ENCODE measurements around the gene IL7R.

The IL7R gene

DNA sequence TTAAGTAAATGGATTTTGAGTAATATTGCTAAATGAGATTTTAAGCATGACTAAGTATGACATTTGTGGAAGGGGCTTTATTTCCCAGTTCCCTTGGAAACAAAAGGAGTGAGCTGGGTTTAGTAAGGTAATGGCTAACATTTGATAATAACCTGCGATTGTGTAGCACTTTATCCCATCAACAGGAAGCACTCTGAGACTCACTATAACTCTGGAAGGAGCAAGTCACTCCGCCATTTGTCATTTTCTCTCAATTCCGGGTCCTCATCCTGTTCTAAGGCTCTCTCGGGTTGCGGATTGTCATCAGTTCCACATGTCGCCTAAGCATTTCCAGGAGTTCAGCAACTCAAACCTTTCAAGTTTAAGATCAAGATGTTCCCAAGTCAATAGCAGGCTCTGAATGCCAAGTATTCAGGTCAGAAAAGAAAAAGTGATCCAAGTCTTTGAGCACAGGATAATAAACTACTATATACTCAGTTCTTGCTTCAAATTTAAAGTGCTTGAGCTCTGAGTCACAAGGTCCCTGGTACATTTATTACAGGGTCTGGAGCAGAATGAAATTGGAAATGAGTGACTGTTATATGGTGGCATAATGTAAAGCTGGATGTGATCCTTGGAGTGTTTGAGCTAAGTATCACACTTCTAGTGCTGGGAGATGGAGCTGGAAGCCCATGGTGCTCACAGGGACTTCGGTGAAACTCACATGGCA is 42.4 kb downstream of the IL7R start:
- Histone ChIP-seq H3K27ac (ENCODE audit: low read depth, low read length) (no peak overlapping the region), H3K4me1 (ENCODE audit: insufficient read depth, low read length) (no peaks in the 10 kb centered on the region), H3K27me3 (ENCODE audit: control insufficient read depth in 1 of 2, insufficient read depth in 2 of 2, low read length in 2 of 2) (no peaks in the 10 kb centered on the region), H3K9ac (ENCODE audit: low read length) (no peak overlapping the region), H3K36me3 (ENCODE audit: insufficient read depth, low read length) (no peaks in the 10 kb centered on the region), H3K9me3 (ENCODE audit: low read length) (no peaks in the 10 kb centered on the region), H3K4me3 (ENCODE audit: low read depth in 1 of 2, low read length in 2 of 2) (no peak overlapping the region)

DNA sequence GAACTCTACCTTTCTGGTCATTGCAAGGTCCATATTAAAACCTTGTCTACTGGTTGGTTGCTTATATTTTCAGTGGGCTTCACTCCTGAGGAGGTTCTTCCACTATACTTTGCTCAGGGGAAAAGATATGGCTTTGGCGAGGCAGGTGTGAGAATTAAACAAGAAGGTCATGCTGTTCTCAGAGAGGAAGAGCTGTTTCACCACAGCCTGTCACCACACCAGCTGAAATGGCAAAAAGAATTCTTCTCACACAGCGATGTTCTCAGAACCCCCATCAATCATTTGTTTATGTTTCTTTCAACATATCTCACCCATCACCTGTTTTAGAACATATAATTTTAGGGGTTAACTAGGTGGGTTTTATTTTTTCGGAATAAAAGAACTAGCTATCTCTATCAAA is 43.1 kb downstream of the IL7R start:
- no peaks in the 10 kb centered on the region for H3K27me3 ChIP-seq (ENCODE audit: control insufficient read depth in 1 of 2, insufficient read depth in 2 of 2, low read length in 2 of 2)
- H3K36me3 ChIP-seq (ENCODE audit: insufficient read depth, low read length), result no peaks in the 10 kb centered on the region
- H3K4me1 ChIP-seq (ENCODE audit: insufficient read depth, low read length), result no peaks in the 10 kb centered on the region
- H3K27ac ChIP-seq (ENCODE audit: low read depth, low read length), result no peak overlapping the region
- H3K9me3 ChIP-seq (ENCODE audit: low read length), result no peaks in the 10 kb centered on the region
- H3K9ac ChIP-seq (ENCODE audit: low read length), result no peak overlapping the region
- no peak overlapping the region for H3K4me3 ChIP-seq (ENCODE audit: low read depth in 1 of 2, low read length in 2 of 2)

DNA sequence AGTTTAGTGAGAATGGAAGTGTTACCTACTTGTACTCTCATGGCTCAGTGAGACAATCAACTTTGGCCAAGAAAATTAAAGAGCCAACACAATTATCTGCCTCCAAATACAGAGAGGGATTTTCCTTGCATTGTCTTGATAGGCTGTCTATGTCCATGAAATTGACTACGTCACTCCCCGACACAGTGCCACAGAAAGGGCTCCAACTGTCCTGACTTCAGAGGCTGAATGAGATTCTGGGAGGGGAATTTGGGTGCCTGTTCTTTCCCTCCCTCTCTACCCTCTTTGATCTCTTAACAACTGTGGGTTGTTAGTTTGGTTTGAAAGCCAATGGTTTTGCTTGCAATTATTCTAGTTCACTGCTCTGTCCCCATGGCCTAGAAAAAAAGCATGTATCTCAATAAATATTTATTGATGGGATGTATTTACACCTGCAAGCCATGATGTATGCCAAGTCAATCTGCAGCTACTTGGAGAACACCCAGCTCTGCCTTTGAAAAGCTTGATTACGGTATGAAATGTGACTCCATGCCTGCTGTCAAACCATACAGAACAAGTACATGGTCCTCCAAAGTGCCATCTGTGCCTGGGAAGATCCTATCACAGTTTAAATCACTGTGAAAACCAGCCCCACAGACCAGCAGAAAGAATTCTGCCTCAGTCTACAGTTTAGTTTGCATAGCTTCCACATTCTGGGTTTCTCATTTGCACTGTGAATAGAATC is 44.4 kb downstream of the IL7R start:
- H3K27ac ChIP-seq (ENCODE audit: low read depth, low read length), result no peak overlapping the region
- no peaks in the 10 kb centered on the region for H3K4me1 ChIP-seq (ENCODE audit: insufficient read depth, low read length)
- H3K36me3 ChIP-seq (ENCODE audit: insufficient read depth, low read length), result no peaks in the 10 kb centered on the region
- H3K27me3 ChIP-seq (ENCODE audit: control insufficient read depth in 1 of 2, insufficient read depth in 2 of 2, low read length in 2 of 2), result no peaks in the 10 kb centered on the region
- no peaks in the 10 kb centered on the region for H3K9me3 ChIP-seq (ENCODE audit: low read length)
- H3K9ac ChIP-seq (ENCODE audit: low read length), result no peak overlapping the region
- H3K4me3 ChIP-seq (ENCODE audit: low read depth in 1 of 2, low read length in 2 of 2), result no peak overlapping the region

DNA sequence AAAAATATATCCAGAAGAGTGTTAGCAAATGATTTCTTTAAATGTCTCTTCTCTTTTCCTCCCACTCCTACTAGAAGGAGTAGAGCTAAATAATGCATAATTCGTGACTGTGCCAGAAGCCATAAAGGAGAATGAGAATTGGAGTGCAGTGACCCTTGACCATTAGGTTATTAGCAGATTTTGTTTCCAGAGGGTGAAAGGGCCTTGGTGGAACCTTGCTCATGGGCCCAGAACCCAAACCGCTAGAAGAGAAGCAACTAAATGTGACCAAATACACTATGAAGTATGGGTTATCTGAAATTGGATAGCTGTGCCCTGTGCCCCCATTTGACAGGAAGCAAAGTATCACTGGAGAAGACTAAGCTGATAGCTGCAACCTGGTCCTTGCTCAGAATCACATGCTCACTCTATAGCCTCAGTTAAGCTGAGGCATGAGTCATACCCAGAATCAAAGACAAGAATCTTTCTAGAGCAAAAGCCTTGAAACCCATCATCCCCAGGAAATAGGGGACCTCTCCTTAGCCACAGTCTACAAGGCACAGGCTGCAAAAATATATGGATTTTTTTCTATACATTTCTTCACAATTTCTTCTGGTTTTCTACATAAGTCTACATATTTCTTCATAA is 45.5 kb downstream of the IL7R start:
- Histone ChIP-seq H3K36me3 (ENCODE audit: insufficient read depth, low read length) (no peaks in the 10 kb centered on the region), H3K9me3 (ENCODE audit: low read length) (no peaks in the 10 kb centered on the region), H3K27ac (ENCODE audit: low read depth, low read length) (no peak overlapping the region), H3K4me1 (ENCODE audit: insufficient read depth, low read length) (no peaks in the 10 kb centered on the region), H3K9ac (ENCODE audit: low read length) (no peak overlapping the region), H3K4me3 (ENCODE audit: low read depth in 1 of 2, low read length in 2 of 2) (no peak overlapping the region), H3K27me3 (ENCODE audit: control insufficient read depth in 1 of 2, insufficient read depth in 2 of 2, low read length in 2 of 2) (no peaks in the 10 kb centered on the region)

DNA sequence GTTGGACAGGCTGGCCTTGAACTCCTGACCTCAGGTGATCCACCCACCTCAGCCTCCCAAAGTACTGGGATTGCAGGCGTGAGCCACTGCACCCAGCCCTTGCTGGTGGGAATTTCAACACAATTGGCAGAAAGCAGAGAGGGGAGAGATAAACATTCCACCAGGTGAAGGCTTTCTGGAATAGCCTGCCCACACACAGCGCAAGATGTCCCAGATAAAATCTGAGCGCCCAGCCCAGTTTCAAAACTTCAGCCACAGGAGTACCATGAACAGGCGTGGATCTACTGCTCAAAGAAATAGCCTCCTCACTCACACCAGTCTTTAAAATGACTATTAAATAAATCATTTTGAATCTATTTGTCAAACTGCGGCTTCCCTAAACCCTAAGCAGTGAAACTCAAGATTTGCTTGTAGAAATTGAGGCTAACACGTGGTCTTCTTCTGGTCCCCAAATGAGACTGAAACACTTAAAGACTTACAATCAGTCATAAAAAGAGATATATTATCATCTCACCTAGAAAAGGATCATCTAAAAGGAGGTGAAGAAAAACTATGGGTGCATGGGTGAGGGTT is 47.0 kb downstream of the IL7R start:
- Histone ChIP-seq H3K4me3 (ENCODE audit: low read depth in 1 of 2, low read length in 2 of 2) (no peak overlapping the region), H3K27ac (ENCODE audit: low read depth, low read length) (no peak overlapping the region), H3K9ac (ENCODE audit: low read length) (no peak overlapping the region), H3K36me3 (ENCODE audit: insufficient read depth, low read length) (no peaks in the 10 kb centered on the region), H3K27me3 (ENCODE audit: control insufficient read depth in 1 of 2, insufficient read depth in 2 of 2, low read length in 2 of 2) (no peaks in the 10 kb centered on the region), H3K9me3 (ENCODE audit: low read length) (no peaks in the 10 kb centered on the region), H3K4me1 (ENCODE audit: insufficient read depth, low read length) (no peaks in the 10 kb centered on the region)

DNA sequence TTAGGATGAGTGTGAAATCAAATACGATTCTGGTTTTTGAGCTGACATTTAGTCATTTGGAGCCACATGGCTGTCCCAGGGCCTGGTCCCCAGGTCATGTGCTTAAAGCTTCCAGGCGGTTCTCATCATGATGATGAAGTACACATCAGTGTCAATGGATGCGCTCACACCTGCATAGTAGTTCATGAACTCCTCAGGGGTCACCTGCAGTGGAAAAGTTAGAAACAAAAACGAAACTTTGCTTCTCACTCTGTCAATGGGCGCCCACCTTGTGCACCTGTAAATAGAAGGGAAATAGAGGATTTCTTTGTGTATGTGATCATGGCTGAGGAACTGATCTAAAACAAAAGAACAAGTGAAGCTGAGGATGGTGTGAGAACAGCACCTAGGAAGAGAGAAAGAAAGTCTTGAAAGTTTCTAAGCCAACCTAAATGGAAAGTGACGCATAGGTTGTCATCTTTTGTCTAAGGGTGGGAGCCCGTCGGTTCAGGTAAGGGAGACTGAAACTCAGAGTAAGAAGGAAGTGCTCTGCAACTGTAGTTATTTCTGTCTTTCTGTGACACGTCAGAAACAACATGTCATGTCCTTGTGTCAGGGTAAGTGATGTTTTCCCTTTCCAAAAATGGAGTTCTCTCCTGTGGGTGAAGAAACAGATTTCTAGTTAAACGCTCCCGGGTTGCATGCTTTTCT is 47.9 kb downstream of the IL7R start:
- no peaks in the 10 kb centered on the region for H3K36me3 ChIP-seq (ENCODE audit: insufficient read depth, low read length)
- H3K4me3 ChIP-seq (ENCODE audit: low read depth in 1 of 2, low read length in 2 of 2), result no peak overlapping the region
- no peaks in the 10 kb centered on the region for H3K4me1 ChIP-seq (ENCODE audit: insufficient read depth, low read length)
- H3K27ac ChIP-seq (ENCODE audit: low read depth, low read length), result no peak overlapping the region
- H3K9me3 ChIP-seq (ENCODE audit: low read length), result no peaks in the 10 kb centered on the region
- H3K27me3 ChIP-seq (ENCODE audit: control insufficient read depth in 1 of 2, insufficient read depth in 2 of 2, low read length in 2 of 2), result no peaks in the 10 kb centered on the region
- H3K9ac ChIP-seq (ENCODE audit: low read length), result no peak overlapping the region

DNA sequence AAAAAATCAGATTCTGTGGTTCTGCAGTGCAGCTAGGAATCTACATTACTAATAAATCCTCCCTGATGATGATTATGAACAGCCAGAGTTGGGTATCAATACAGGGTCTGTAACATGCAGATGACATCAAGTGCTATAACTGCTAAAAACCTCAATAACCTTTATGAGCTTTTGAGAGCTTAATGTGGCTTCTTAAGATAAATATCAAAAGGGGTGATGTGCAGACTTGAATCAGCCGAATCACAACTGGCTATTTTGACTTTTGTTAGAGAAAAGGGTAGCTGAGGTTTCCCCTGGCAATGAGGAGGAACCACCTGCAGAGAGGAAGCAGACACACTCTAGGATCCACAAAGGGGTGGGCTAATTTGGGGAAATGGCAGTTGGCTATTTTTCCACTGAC is 51.5 kb downstream of the IL7R start:
- H3K9ac ChIP-seq (ENCODE audit: low read length), result no peak overlapping the region
- no peaks in the 10 kb centered on the region for H3K4me1 ChIP-seq (ENCODE audit: insufficient read depth, low read length)
- no peaks in the 10 kb centered on the region for H3K36me3 ChIP-seq (ENCODE audit: insufficient read depth, low read length)
- H3K27me3 ChIP-seq (ENCODE audit: control insufficient read depth in 1 of 2, insufficient read depth in 2 of 2, low read length in 2 of 2), result no peaks in the 10 kb centered on the region
- no peaks in the 10 kb centered on the region for H3K9me3 ChIP-seq (ENCODE audit: low read length)
- no peak overlapping the region for H3K4me3 ChIP-seq (ENCODE audit: low read depth in 1 of 2, low read length in 2 of 2)
- no peak overlapping the region for H3K27ac ChIP-seq (ENCODE audit: low read depth, low read length)

DNA sequence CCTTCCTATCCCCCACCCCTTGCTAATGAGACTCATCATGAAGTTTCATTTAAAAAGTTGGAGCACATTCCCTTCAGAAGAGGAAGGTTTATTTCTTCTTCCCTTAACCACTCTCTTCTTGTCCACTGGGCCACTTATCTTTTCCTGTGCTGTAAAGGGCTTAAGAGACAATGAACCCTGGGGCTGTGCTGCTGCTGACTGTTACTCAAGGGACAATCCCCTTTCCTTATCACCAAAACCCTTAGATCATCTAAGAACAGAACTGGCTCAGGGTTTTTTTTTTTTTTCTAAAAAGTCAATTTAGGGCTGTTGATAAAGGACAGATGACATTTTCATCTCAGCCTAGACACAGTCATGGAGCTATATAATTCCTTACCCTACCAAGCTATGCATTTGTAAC is 52.1 kb downstream of the IL7R start:
- Histone ChIP-seq H3K9ac (ENCODE audit: low read length) (no peak overlapping the region), H3K4me1 (ENCODE audit: insufficient read depth, low read length) (no peaks in the 10 kb centered on the region), H3K4me3 (ENCODE audit: low read depth in 1 of 2, low read length in 2 of 2) (no peak overlapping the region), H3K36me3 (ENCODE audit: insufficient read depth, low read length) (no peaks in the 10 kb centered on the region), H3K9me3 (ENCODE audit: low read length) (no peaks in the 10 kb centered on the region), H3K27me3 (ENCODE audit: control insufficient read depth in 1 of 2, insufficient read depth in 2 of 2, low read length in 2 of 2) (no peaks in the 10 kb centered on the region), H3K27ac (ENCODE audit: low read depth, low read length) (no peak overlapping the region)

DNA sequence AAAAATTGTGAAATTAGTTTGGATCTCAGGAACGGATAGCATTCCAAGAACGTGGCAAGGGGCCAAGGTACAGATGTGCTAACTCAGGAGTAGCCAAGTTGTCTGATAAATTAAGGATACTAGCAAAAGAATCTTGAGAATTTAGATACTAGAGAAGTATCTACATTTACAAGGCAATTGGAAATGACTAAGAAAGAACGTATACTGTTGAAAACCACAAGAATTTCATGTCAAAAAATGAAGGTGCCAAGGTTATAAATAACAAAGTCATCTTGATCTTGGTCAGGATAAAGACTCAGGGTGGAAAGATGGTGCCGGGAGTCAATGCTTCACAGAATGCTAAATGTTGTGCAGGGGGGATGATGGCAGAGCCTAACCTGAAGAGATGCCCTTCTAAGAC is 62.5 kb downstream of the IL7R start:
- Histone ChIP-seq H3K9me3 (ENCODE audit: low read length) (no peaks in the 10 kb centered on the region), H3K4me1 (ENCODE audit: insufficient read depth, low read length) (no peaks in the 10 kb centered on the region), H3K36me3 (ENCODE audit: insufficient read depth, low read length) (no peaks in the 10 kb centered on the region), H3K27me3 (ENCODE audit: control insufficient read depth in 1 of 2, insufficient read depth in 2 of 2, low read length in 2 of 2) (no peaks in the 10 kb centered on the region), H3K9ac (ENCODE audit: low read length) (no peak overlapping the region), H3K4me3 (ENCODE audit: low read depth in 1 of 2, low read length in 2 of 2) (no peak overlapping the region), H3K27ac (ENCODE audit: low read depth, low read length) (no peak overlapping the region)

DNA sequence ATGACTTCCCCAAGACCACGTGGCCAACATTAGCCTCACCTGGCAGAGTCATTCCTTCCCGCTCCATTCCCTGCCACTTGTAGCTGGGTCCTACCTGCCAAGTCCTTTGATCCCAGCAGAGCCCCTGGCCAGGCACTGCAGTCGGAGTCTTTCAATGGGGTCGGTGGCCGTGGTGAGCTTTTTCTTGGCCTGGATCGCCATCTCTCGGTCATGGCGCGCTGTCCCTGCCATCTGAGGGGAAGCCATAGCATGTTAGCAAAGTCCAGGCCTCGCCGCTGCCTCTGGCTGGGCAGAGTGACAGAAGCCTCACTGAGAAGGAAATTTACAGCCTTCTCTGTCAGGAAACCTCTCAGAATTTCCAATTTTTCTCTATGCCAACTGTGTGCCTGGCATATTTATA is 64.2 kb downstream of the IL7R start:
- H3K36me3 ChIP-seq (ENCODE audit: insufficient read depth, low read length), result no peaks in the 10 kb centered on the region
- H3K4me1 ChIP-seq (ENCODE audit: insufficient read depth, low read length), result no peaks in the 10 kb centered on the region
- H3K27ac ChIP-seq (ENCODE audit: low read depth, low read length), result no peak overlapping the region
- H3K27me3 ChIP-seq (ENCODE audit: control insufficient read depth in 1 of 2, insufficient read depth in 2 of 2, low read length in 2 of 2), result no peaks in the 10 kb centered on the region
- no peak overlapping the region for H3K9ac ChIP-seq (ENCODE audit: low read length)
- no peaks in the 10 kb centered on the region for H3K9me3 ChIP-seq (ENCODE audit: low read length)
- H3K4me3 ChIP-seq (ENCODE audit: low read depth in 1 of 2, low read length in 2 of 2), result no peak overlapping the region

DNA sequence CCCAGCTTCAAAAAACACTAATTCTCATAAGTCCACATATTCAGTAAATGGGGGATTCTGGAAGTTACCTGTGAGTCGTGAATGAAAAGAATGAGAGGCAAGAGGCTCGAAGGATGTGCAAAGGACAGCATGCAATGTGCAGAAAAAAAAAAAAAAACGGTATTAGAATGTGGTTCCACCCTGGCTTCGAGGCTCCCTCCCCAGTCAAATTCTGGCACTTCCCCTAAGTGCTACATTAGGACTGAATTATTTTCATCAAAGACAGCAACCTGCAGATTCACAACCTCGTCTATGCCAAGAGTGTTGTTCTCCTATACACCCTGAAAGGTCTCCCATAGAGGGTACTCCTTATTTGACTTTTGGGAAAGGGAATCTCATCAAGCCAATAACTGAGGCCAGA is 65.2 kb downstream of the IL7R start:
- H3K4me1 ChIP-seq (ENCODE audit: insufficient read depth, low read length), result no peaks in the 10 kb centered on the region
- no peak overlapping the region for H3K27ac ChIP-seq (ENCODE audit: low read depth, low read length)
- H3K9me3 ChIP-seq (ENCODE audit: low read length), result no peaks in the 10 kb centered on the region
- peaks cover 0 to 4% of the 10 kb centered on the region in 2 donors for H3K27me3 ChIP-seq (ENCODE audit: control insufficient read depth in 1 of 2, insufficient read depth in 2 of 2, low read length in 2 of 2)
- no peak overlapping the region for H3K4me3 ChIP-seq (ENCODE audit: low read depth in 1 of 2, low read length in 2 of 2)
- no peaks in the 10 kb centered on the region for H3K36me3 ChIP-seq (ENCODE audit: insufficient read depth, low read length)
- no peak overlapping the region for H3K9ac ChIP-seq (ENCODE audit: low read length)

All from muscle layer of colon (tissue), 2 donors.